ENCODE measurements around the gene ANTKMT. TPM values are rescaled to one million over a fixed set of nuclear protein-coding genes. Genes with fewer than 3 reads are reported as not detected.

The ANTKMT gene
- total RNA-seq, 6 donors from 2014 or later, result 38.7 to 69.7 (median 55.7) TPM

DNA sequence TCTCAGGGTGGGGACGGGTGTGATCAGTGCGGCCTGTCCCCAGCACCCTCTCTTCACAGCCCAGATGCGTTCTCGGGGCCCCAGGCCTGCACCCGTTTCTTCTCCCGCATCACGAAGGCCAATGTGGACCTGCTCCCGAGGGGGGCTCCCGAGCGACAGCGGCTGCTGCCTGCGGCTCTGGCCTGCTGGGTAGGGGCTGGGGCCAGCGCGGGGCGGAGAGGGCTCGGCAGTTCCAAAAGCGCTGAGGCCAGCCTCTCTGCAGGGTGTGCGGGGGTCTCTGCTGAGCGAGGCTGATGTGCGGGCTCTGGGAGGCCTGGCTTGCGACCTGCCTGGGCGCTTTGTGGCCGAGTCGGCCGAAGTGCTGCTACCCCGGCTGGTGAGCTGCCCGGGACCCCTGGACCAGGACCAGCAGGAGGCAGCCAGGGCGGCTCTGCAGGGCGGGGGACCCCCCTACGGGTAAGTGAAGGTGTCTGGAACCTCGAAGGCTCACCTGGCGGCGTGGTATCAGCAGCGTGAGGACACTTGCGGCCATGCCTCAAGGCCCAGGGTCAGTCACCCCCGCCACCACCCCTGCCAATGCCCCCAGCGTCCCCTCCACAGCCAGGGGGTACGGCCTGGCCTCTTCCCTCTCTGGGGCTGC lies 44.0 kb downstream of the ANTKMT start:
- no peak for TF ChIP-seq EP300 (IDR thresholded peaks at IDR 0.05)
- no peak for TF ChIP-seq CTCF (IDR thresholded peaks at IDR 0.05)
- TF ChIP-seq POLR2A (IDR thresholded peaks at IDR 0.05), result no peak
- TF ChIP-seq POLR2AphosphoS5 (IDR thresholded peaks at IDR 0.05), result no peak
- Histone ChIP-seq H3K9me3 (no peaks in the 10 kb centered on the region), H3K4me1 (peaks cover 0 to 10% (median 7%) of the 10 kb centered on the region in 4 donors), H3K27me3 (no peaks in the 10 kb centered on the region), H3K27ac (no peak overlapping the region), H3K4me3 (no peak overlapping the region), H3K36me3 (no peaks in the 10 kb centered on the region)
- no peak for ATAC-seq (ENCODE audit: low FRiP score in 2 of 2)
- WGBS, 2 donors, result 91 to 93% methylated on average over 6 to 29 of the region's 38 CpGs
- peak in 1 of 2 donors; percentile 82 for DNase-seq

DNA sequence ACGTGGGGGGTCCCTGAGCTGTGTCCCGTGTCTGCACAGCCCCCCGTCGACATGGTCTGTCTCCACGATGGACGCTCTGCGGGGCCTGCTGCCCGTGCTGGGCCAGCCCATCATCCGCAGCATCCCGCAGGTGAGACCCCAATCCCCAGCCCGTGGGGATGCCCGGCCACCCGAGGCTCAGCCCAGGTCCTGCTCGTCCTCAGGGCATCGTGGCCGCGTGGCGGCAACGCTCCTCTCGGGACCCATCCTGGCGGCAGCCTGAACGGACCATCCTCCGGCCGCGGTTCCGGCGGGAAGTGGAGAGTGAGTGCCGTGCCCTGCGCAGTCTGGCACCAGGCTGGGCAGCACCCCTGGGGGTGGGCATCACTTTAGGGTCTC lies 44.5 kb downstream of the ANTKMT start:
- DNase-seq (peak in 1 of 2 donors; percentile 81), ATAC-seq (ENCODE audit: low FRiP score in 2 of 2) (no peak)
- TF ChIP-seq CTCF (IDR thresholded peaks at IDR 0.05) (no peak), EP300 (IDR thresholded peaks at IDR 0.05) (no peak), POLR2A (IDR thresholded peaks at IDR 0.05) (no peak), POLR2AphosphoS5 (IDR thresholded peaks at IDR 0.05) (no peak)
- 90 to 93% methylated on average over 11 to 13 of the region's 29 CpGs for WGBS, 2 donors
- Histone ChIP-seq H3K27ac (no peak overlapping the region), H3K36me3 (no peaks in the 10 kb centered on the region), H3K9me3 (no peaks in the 10 kb centered on the region), H3K4me3 (no peak overlapping the region), H3K27me3 (no peaks in the 10 kb centered on the region), H3K4me1 (peaks cover 0 to 5% (median 3%) of the 10 kb centered on the region in 4 donors)

GRCh38 chr16:766008-766819 lies 45.3 kb downstream of the ANTKMT start:
- DNase-seq (peak in 1 of 2 donors; percentile 66), ATAC-seq (ENCODE audit: low FRiP score in 2 of 2) (no peak)
- Histone ChIP-seq H3K9me3 (no peaks in the 10 kb centered on the region), H3K27ac (no peak overlapping the region), H3K36me3 (no peaks in the 10 kb centered on the region), H3K4me1 (peaks cover 0 to 5% (median 1%) of the 10 kb centered on the region in 4 donors), H3K27me3 (no peaks in the 10 kb centered on the region), H3K4me3 (no peak overlapping the region)
- 85 to 93% methylated on average over 19 to 29 of the region's 29 CpGs for WGBS, 2 donors
- TF ChIP-seq POLR2AphosphoS5 (IDR thresholded peaks at IDR 0.05), result no peak
- TF ChIP-seq EP300 (IDR thresholded peaks at IDR 0.05), result no peak
- no peak for TF ChIP-seq POLR2A (IDR thresholded peaks at IDR 0.05)
- no peak for TF ChIP-seq CTCF (IDR thresholded peaks at IDR 0.05)

- no peaks in the 10 kb centered on the region for H3K9me3 ChIP-seq
- no peak overlapping the region for H3K27ac ChIP-seq
- TF ChIP-seq POLR2A (IDR thresholded peaks at IDR 0.05) (no peak), POLR2AphosphoS5 (IDR thresholded peaks at IDR 0.05) (no peak), CTCF (IDR thresholded peaks at IDR 0.05) (no peak), EP300 (IDR thresholded peaks at IDR 0.05) (no peak)
- peak in 1 of 2 donors; percentile 73 for DNase-seq
- whole genome bisulfite sequencing, 2 donors, result 70 to 91% methylated on average over 4 to 18 of the region's 48 CpGs
- ATAC-seq (ENCODE audit: low FRiP score in 2 of 2), result no peak
- peaks cover 0 to under 1% (median under 1%) of the 10 kb centered on the region in 4 donors for H3K4me1 ChIP-seq
- no peaks in the 10 kb centered on the region for H3K36me3 ChIP-seq
- no peaks in the 10 kb centered on the region for H3K27me3 ChIP-seq
- no peak overlapping the region for H3K4me3 ChIP-seq
Measured at GRCh38 chr16:766820-767640, 46.1 kb downstream of the ANTKMT start.
